IPS DF 6.9 (cell line): Measurements from ENCODE around the gene TNS3.

ENCODE experiments used
- DNase-seq: peaks from one replicate; pipeline ENCODE4 v3.0.0-alpha.2; 2013; ENCODE audit warnings: low read depth, low spot score
- H3K27ac ChIP-seq: one replicate; pipeline ENCODE4 v1.5.1; 2013; ENCODE audit warnings: low read length, control low read depth
- H3K27me3 ChIP-seq: 2 replicates; pipeline ENCODE4 v1.6.1; 2013; ENCODE audit warnings: mild to moderate bottlenecking, low read length; ENCODE audit not compliant: control insufficient read depth, insufficient read depth
- H3K36me3 ChIP-seq: 2 replicates; pipeline ENCODE4 v1.6.1; 2013; ENCODE audit warnings: low read length; ENCODE audit not compliant: control insufficient read depth, insufficient read depth
- H3K4me1 ChIP-seq: 2 replicates; pipeline ENCODE4 v1.6.1; 2013; ENCODE audit warnings: low read length; ENCODE audit not compliant: control insufficient read depth, insufficient read depth
- H3K4me3 ChIP-seq: 2 replicates; pipeline ENCODE4 v1.5.1; 2013; ENCODE audit warnings: mild to moderate bottlenecking, low read length
- H3K9me3 ChIP-seq: 2 replicates; pipeline ENCODE4 v1.6.1; 2013; ENCODE audit warnings: low read length, inconsistent platforms; ENCODE audit not compliant: control insufficient read depth, insufficient read depth
- WGBS: extraction: QIAGEN DNeasy Blood & Tissue Kit; methylation state at CpG from one replicate; pipeline ENCODE4 v1.1.7; 2013; ENCODE audit warnings: mixed read lengths, missing lambda C conversion rate; ENCODE audit not compliant: insufficient read length, insufficient coverage; 5-methylcytosine and 5-hydroxymethylcytosine counted together

Gene TNS3

GRCh38 chr7:47492716-47493325, 89.1 kb downstream of the TNS3 start:
- H3K9me3 ChIP-seq = no peaks in the 10 kb centered on the region
- no peak for DNase-seq
- H3K4me1 ChIP-seq = peaks cover 6% of the 10 kb centered on the region
- H3K27me3 ChIP-seq = no peaks in the 10 kb centered on the region
- H3K4me3 ChIP-seq = no peak overlapping the region
- H3K27ac ChIP-seq = no peak overlapping the region
- H3K36me3 ChIP-seq = no peaks in the 10 kb centered on the region
- WGBS = no CpG with 5 or more reads among the region's 14 CpGs

- Histone ChIP-seq H3K4me1 (peaks cover 6% of the 10 kb centered on the region), H3K4me3 (no peak overlapping the region), H3K9me3 (no peaks in the 10 kb centered on the region), H3K27ac (no peak overlapping the region), H3K36me3 (no peaks in the 10 kb centered on the region), H3K27me3 (no peaks in the 10 kb centered on the region)
- no CpG with 5 or more reads among the region's 24 CpGs for WGBS
- DNase-seq = no peak
Observed at GRCh38 chr7:47490501-47491265, 91.2 kb downstream of the TNS3 start.

GRCh38 chr7:47489624-47490023, 92.3 kb downstream of the TNS3 start:
- H3K4me3 ChIP-seq = no peak overlapping the region
- H3K27me3 ChIP-seq = no peaks in the 10 kb centered on the region
- no CpG with 5 or more reads among the region's 7 CpGs for WGBS
- H3K4me1 ChIP-seq = peaks cover 3% of the 10 kb centered on the region; the same call in 1 of the 2 replicates
- no peak for DNase-seq
- no peaks in the 10 kb centered on the region for H3K36me3 ChIP-seq
- H3K27ac ChIP-seq = no peak overlapping the region
- H3K9me3 ChIP-seq = no peaks in the 10 kb centered on the region

GRCh38 chr7:47488969-47489342, 93.0 kb downstream of the TNS3 start:
- Histone ChIP-seq H3K9me3 (no peaks in the 10 kb centered on the region), H3K4me3 (no peak overlapping the region), H3K27me3 (no peaks in the 10 kb centered on the region; the same call in 1 of the 2 replicates), H3K27ac (no peak overlapping the region), H3K36me3 (no peaks in the 10 kb centered on the region), H3K4me1 (peaks cover 3% of the 10 kb centered on the region; the same call in 1 of the 2 replicates)
- no CpG with 5 or more reads among the region's 8 CpGs for WGBS
- no peak for DNase-seq

- WGBS = no CpG with 5 or more reads among the region's 12 CpGs
- Histone ChIP-seq H3K27ac (no peak overlapping the region), H3K27me3 (peaks cover 4% of the 10 kb centered on the region; the same call in 1 of the 2 replicates), H3K4me3 (no peak overlapping the region), H3K4me1 (peaks cover 3% of the 10 kb centered on the region; the same call in 1 of the 2 replicates), H3K36me3 (no peaks in the 10 kb centered on the region), H3K9me3 (no peaks in the 10 kb centered on the region)
- DNase-seq = no peak
Observed at GRCh38 chr7:47488201-47488968, 93.5 kb downstream of the TNS3 start.

- Histone ChIP-seq H3K4me1 (peaks cover 4% of the 10 kb centered on the region; the same call in 1 of the 2 replicates), H3K27ac (no peak overlapping the region), H3K27me3 (peaks cover 23% of the 10 kb centered on the region), H3K9me3 (no peaks in the 10 kb centered on the region), H3K4me3 (no peak overlapping the region), H3K36me3 (no peaks in the 10 kb centered on the region)
- WGBS = 94% methylated on average over 3 of the region's 9 CpGs
- no peak for DNase-seq
Observed at GRCh38 chr7:47485640-47486435, 96.1 kb downstream of the TNS3 start.

- Histone ChIP-seq H3K4me3 (no peak overlapping the region), H3K4me1 (peaks cover 9% of the 10 kb centered on the region), H3K27me3 (peaks cover 26% of the 10 kb centered on the region), H3K36me3 (no peaks in the 10 kb centered on the region), H3K27ac (no peak overlapping the region), H3K9me3 (no peaks in the 10 kb centered on the region)
- no peak for DNase-seq
- WGBS = no CpG with 5 or more reads among the region's 17 CpGs
Observed at GRCh38 chr7:47484923-47485639, 96.8 kb downstream of the TNS3 start.

GRCh38 chr7:47484457-47484856, 97.5 kb downstream of the TNS3 start:
- no peak for DNase-seq
- WGBS = no CpG with 5 or more reads among the region's 7 CpGs
- no peak overlapping the region for H3K4me3 ChIP-seq
- H3K4me1 ChIP-seq = peaks cover 12% of the 10 kb centered on the region
- H3K9me3 ChIP-seq = no peaks in the 10 kb centered on the region
- peaks cover 29% of the 10 kb centered on the region for H3K27me3 ChIP-seq
- no peaks in the 10 kb centered on the region for H3K36me3 ChIP-seq
- no peak overlapping the region for H3K27ac ChIP-seq

GRCh38 chr7:47483604-47484273, 98.2 kb downstream of the TNS3 start:
- Histone ChIP-seq H3K4me1 (peaks cover 12% of the 10 kb centered on the region), H3K27me3 (peaks cover 29% of the 10 kb centered on the region), H3K27ac (no peak overlapping the region)

More at GRCh38 chr7:47483604-47484273, 98.2 kb downstream of the TNS3 start:
- no peaks in the 10 kb centered on the region for H3K36me3 ChIP-seq
- no peak overlapping the region for H3K4me3 ChIP-seq
- H3K9me3 ChIP-seq = no peaks in the 10 kb centered on the region
- WGBS = no CpG with 5 or more reads among the region's 16 CpGs
- DNase-seq = no peak
